B cell (primary cell): Measurements from ENCODE around the gene TNFAIP8L2. TPM values are rescaled to one million over a fixed set of nuclear protein-coding genes. Genes with fewer than 3 reads are reported as not detected.

ENCODE experiments used
- ATAC-seq: fragments of 200-7000 bp; cut with Tn5 transposase; one replicate; pipeline ENCODE4 v1.10.0; 2021; ENCODE audit warnings: low read depth, mild to moderate bottlenecking, moderate number of reproducible peaks, moderate library complexity
- CTCF ChIA-PET: fragments of 350-600 bp; sonication (Branson Sonifier 250); formaldehyde crosslinking; loops from one replicate; lab custom pipeline; 2021; ENCODE audit warnings: antibody characterized with exemption, inconsistent platforms; lab: Charles Lee
- POLR2A ChIA-PET: fragments of 350-600 bp; sonication (Branson Sonifier 250); formaldehyde crosslinking; loops from one replicate; lab custom pipeline; 2021; ENCODE audit warnings: antibody characterized with exemption; lab: Charles Lee
- DNase-seq: peaks from one replicate; pipeline ENCODE4 v3.0.0; 2013
- H2AFZ ChIP-seq: 2 replicates; pipeline ENCODE4 v1.6.1; 2012; ENCODE audit warnings: mild to moderate bottlenecking, low read depth, low read length; ENCODE audit not compliant: insufficient read depth, poor library complexity, severe bottlenecking
- H3K27ac ChIP-seq, 2 donors: 1 replicate in 1 of 2; 2 replicates in 1 of 2; pipeline ENCODE4 v1.5.1; 2012 to 2013; ENCODE audit warnings: low read length in 2 of 2, mild to moderate bottlenecking in 2 of 2, moderate library complexity in 1 of 2
- H3K27me3 ChIP-seq, 4 experiments: fragments of 200-600 bp in 1 of 4; sonication (generic) in 1 of 4; replicated peaks in 1 of 4; 1 replicate in 2 of 4; 2 replicates in 2 of 4; pipeline versions ENCODE4 v1.6.1 to v1.7.0; 2013 to 2016; ENCODE audit warnings: low read length in 3 of 4, mild to moderate bottlenecking in 2 of 4, mixed read lengths in 1 of 4, moderate library complexity in 1 of 4; ENCODE audit not compliant: insufficient read depth in 4 of 4, control insufficient read depth in 3 of 4; ENCODE audit errors: control extremely low read depth in 1 of 4
- H3K36me3 ChIP-seq, 2 experiments: replicated peaks in 1 of 2; 1 replicate in 1 of 2; 2 replicates in 1 of 2; pipeline versions ENCODE4 v1.6.1 to v1.7.1; 2013; ENCODE audit warnings: low read length in 1 of 2; ENCODE audit not compliant: insufficient read depth in 2 of 2, control insufficient read depth in 1 of 2; ENCODE audit errors: control extremely low read depth in 1 of 2, extremely low read depth in 1 of 2
- H3K4me1 ChIP-seq, 2 donors: fragments of 200-600 bp in 1 of 2; sonication (generic) in 1 of 2; 1 replicate in 1 of 2; 2 replicates in 1 of 2; pipeline versions ENCODE4 v1.5.1 to v1.6.1; 2013 to 2017; ENCODE audit warnings: low read length in 2 of 2; ENCODE audit not compliant: control insufficient read depth in 2 of 2, insufficient read depth in 2 of 2
- H3K4me2 ChIP-seq: replicated peaks from 2 replicates; pipeline ENCODE3; 2012; ENCODE audit warnings: mild to moderate bottlenecking, low read depth, low read length; ENCODE audit not compliant: poor library complexity, severe bottlenecking
- H3K4me3 ChIP-seq, 5 experiments: fragments of 200-600 bp in 1 of 5; sonication (generic) in 1 of 5; 1 replicate in 3 of 5; 2 replicates in 2 of 5; pipeline versions ENCODE4 v1.5.1 to v1.7.0; 2011 to 2016; ENCODE audit warnings: low read length in 4 of 5, mild to moderate bottlenecking in 4 of 5, low read depth in 2 of 5, control low read depth in 1 of 5, moderate library complexity in 1 of 5; ENCODE audit not compliant: insufficient read depth in 1 of 5; ENCODE audit errors: control extremely low read depth in 1 of 5, extremely low read depth in 1 of 5
- H3K79me2 ChIP-seq: fragments of 200-600 bp; sonication (generic); one replicate; pipeline ENCODE4 v1.6.0; 2016; ENCODE audit warnings: low read length; ENCODE audit not compliant: control insufficient read depth, insufficient read depth
- H3K9ac ChIP-seq: fragments of 200-600 bp; sonication (generic); 2 replicates; pipeline ENCODE4 v1.6.1; 2017; ENCODE audit warnings: mild to moderate bottlenecking, low read length, moderate library complexity
- H3K9me3 ChIP-seq, 3 donors: one replicate each; pipeline versions ENCODE4 v1.6.1 to v1.7.1; 2013; ENCODE audit warnings: low read length in 2 of 3; ENCODE audit not compliant: control insufficient read depth in 2 of 3, insufficient read depth in 1 of 3; ENCODE audit errors: control extremely low read depth in 1 of 3
- H4K20me1 ChIP-seq: 2 replicates; pipeline ENCODE4 v1.6.0; 2012; ENCODE audit warnings: mild to moderate bottlenecking, low read length; ENCODE audit not compliant: insufficient read depth, control insufficient read depth, poor library complexity, severe bottlenecking
- H3K27ac Mint-ChIP-seq: one replicate; pipeline ENCODE4 v1.8.0; 2021; ENCODE audit warnings: mixed read lengths
- H3K27me3 Mint-ChIP-seq: one replicate; pipeline ENCODE4 v1.8.0; 2021; ENCODE audit warnings: mixed read lengths
- H3K4me1 Mint-ChIP-seq: one replicate; pipeline ENCODE4 v1.8.0; 2021; ENCODE audit warnings: mixed read lengths
- H3K4me3 Mint-ChIP-seq: one replicate; pipeline ENCODE4 v1.8.0; 2021; ENCODE audit warnings: mixed read lengths
- H3K9me3 Mint-ChIP-seq: one replicate; pipeline ENCODE4 v1.8.0; 2022; ENCODE audit warnings: mixed read lengths; ENCODE audit not compliant: insufficient read depth
- EZH2 ChIP-seq: IDR thresholded peaks from 2 replicates; pipeline ENCODE4 v1.6.1; 2012; ENCODE audit warnings: borderline replicate concordance, low read depth, mild to moderate bottlenecking, moderate library complexity, low read length; ENCODE audit not compliant: insufficient read depth, poor library complexity, severe bottlenecking
- WGBS: methylation state at CpG from one replicate; pipeline ENCODE4 v1.1.5; 2013; ENCODE audit warnings: missing lambda C conversion rate; ENCODE audit not compliant: insufficient coverage; 5-methylcytosine and 5-hydroxymethylcytosine counted together
- intact Hi-C: fragments of 100-400 bp; cut with micrococcal nuclease; formaldehyde crosslinking; loops from one replicate; pipeline ENCODE4 v1.10.0; 2022
- polyA plus RNA-seq: library from polyadenylated mRNA; depleted of rRNA; stranded (reverse); fragments of >200 nt; gene quantifications from 2 replicates; pipeline ENCODE4 v1.2.3, GENCODE V29; 2012
- total RNA-seq, 2 donors: library from RNA; stranded (reverse); fragments of 120-200 nt in 1 of 2; gene quantifications; 1 replicate in 1 of 2; 2 replicates in 1 of 2; pipeline versions ENCODE4 v1.2.3 to v1.2.4, GENCODE V29; 2013 to 2022
- TF ChIP-seq, protein P1 (sequence below): fragments of 200-600 bp; IDR thresholded peaks from one replicate; pipeline ENCODE4 v1.8.0; 2022; ENCODE audit warnings: antibody characterized with exemption, mild to moderate bottlenecking

The TNFAIP8L2 gene
- total and polyA plus RNA-seq, 2 donors (not counting 1 experiment from before 2014, with no cell fraction given), result 9.1 to 14.9 TPM

DNA sequence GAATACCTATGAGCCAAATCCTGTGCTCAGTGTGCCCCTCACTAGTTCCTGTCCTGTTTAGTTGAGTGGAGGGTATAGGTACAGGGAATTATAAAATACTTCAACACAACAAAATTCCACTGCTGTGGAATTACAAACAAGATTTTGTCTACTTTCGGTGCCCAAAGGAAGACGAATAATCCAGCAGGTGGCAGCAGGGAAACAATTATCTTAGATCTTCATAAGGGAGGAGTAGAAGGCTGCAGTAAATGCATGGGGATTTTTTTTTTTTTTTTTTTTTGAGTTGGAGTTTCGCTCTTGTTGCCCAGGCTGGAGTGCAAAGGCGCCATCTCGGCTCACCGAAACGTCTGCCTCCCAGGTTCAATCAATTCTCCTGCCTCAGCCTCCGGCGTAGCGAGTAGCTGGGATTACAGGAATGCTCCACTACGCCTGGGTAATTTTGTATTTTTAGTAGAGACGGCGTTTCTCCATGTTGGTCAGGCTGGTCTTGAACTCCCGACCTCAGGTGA is 39.9 kb downstream of the TNFAIP8L2 start:
- Histone ChIP-seq H4K20me1 (no peaks in the 10 kb centered on the region), H3K9ac (no peak overlapping the region), H3K4me1 (peaks cover 15 to 26% of the 10 kb centered on the region in 2 donors), H2AFZ (no peak overlapping the region), H3K4me3 (no peak overlapping the region), H3K27ac (no peak overlapping the region), H3K9me3 (no peaks in the 10 kb centered on the region), H3K36me3 (no peaks in the 10 kb centered on the region), H3K79me2 (peaks cover 27% of the 10 kb centered on the region), H3K27me3 (peaks cover 0 to 2% (median 0%) of the 10 kb centered on the region in 4 experiments), H3K4me2 (peak overlapping the region; percentile 19)
- ATAC-seq (no peak), DNase-seq (peak; percentile 78)
- Mint-ChIP-seq H3K27me3 (no peaks in the 10 kb centered on the region), H3K27ac (peak overlapping the region; percentile 70), H3K4me1 (peaks cover 37% of the 10 kb centered on the region), H3K4me3 (peak overlapping the region; percentile 73), H3K9me3 (no peaks in the 10 kb centered on the region)
- no CpG with 5 or more reads among the region's 14 CpGs for WGBS
- TF ChIP-seq, protein P1, sequence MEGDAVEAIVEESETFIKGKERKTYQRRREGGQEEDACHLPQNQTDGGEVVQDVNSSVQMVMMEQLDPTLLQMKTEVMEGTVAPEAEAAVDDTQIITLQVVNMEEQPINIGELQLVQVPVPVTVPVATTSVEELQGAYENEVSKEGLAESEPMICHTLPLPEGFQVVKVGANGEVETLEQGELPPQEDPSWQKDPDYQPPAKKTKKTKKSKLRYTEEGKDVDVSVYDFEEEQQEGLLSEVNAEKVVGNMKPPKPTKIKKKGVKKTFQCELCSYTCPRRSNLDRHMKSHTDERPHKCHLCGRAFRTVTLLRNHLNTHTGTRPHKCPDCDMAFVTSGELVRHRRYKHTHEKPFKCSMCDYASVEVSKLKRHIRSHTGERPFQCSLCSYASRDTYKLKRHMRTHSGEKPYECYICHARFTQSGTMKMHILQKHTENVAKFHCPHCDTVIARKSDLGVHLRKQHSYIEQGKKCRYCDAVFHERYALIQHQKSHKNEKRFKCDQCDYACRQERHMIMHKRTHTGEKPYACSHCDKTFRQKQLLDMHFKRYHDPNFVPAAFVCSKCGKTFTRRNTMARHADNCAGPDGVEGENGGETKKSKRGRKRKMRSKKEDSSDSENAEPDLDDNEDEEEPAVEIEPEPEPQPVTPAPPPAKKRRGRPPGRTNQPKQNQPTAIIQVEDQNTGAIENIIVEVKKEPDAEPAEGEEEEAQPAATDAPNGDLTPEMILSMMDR, result peak; percentile 59
- no peak for TF ChIP-seq EZH2
- POLR2A ChIA-PET, result no interaction called here
- CTCF ChIA-PET, result interaction anchor here (0.7 to 2.0 kb wide), 6 partner anchors 34 to 472 kb away, joined by 3 to 8 read pairs (median 3); no protein-coding TSS in a partner anchor
- intact Hi-C loops, result loop anchor here (1.0 to 5.0 kb wide), 3 partner anchors 131 to 203 kb away; partner anchors contain the start of genes PI4KB and PSMB4

DNA sequence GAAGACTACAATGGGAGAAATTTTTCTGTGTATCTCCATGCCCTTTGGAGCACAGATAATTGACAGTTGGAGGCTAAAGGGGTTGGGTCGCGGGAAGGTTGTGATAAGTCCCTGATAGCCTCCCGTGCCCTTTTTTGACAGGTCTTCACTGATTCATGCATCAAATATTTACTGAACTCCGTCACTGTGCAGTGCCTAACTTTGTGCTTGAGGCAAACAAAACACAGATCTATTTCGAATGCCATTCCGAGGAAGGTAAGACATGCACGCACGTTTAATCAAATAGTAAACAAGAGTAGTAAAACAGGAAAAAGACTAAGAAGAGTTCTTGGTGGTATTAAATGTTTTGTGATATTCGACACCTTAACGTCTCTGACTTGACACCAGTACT is 41.4 kb downstream of the TNFAIP8L2 start:
- ATAC-seq (no peak), DNase-seq (no peak)
- peaks cover 42% of the 10 kb centered on the region for H3K79me2 ChIP-seq
- POLR2A ChIA-PET, result no interaction called here
- intact Hi-C loops, result loop anchor here (2.0 to 5.0 kb wide), 5 partner anchors 33 to 149 kb away; partner anchors contain the start of genes LYSMD1, PI4KB, RFX5 and ZNF687
- H3K27ac ChIP-seq, result peak overlapping the region in 1 of 2 donors; percentile 90
- peaks cover 8% of the 10 kb centered on the region for H4K20me1 ChIP-seq
- peaks cover 2% of the 10 kb centered on the region in 2 experiments for H3K36me3 ChIP-seq
- peaks cover 21 to 29% of the 10 kb centered on the region in 2 donors for H3K4me1 ChIP-seq
- H3K4me1 Mint-ChIP-seq, result peaks cover 45% of the 10 kb centered on the region
- H3K9ac ChIP-seq, result peak overlapping the region; percentile 86
- no peaks in the 10 kb centered on the region for H3K9me3 Mint-ChIP-seq
- CTCF ChIA-PET, result no interaction called here
- peak overlapping the region; percentile 98 for H3K4me3 Mint-ChIP-seq
- H3K4me3 ChIP-seq, result peak overlapping the region; percentile 68 to 96 (median 89)
- H3K27ac Mint-ChIP-seq, result peak overlapping the region; percentile 94
- H3K9me3 ChIP-seq, result no peaks in the 10 kb centered on the region
- peaks cover 0 to 2% (median 0%) of the 10 kb centered on the region in 4 experiments for H3K27me3 ChIP-seq
- H3K27me3 Mint-ChIP-seq, result no peaks in the 10 kb centered on the region
- TF ChIP-seq, protein P1, result no peak
- no peak for TF ChIP-seq EZH2
- peak overlapping the region; percentile 84 for H3K4me2 ChIP-seq
- WGBS, result 3% methylated on average over 5 of the region's 10 CpGs
- H2AFZ ChIP-seq, result peak overlapping the region; percentile 76
